Activated T-helper 2 cell treated with anti-CD3 and anti-CD28 coated beads, Interferon-gamma antibody, Interleukin-2, Interleukin-4, amounts not matched to agents 10 μg/mL and 5 μg/mL and 100 μg/mL, durations not matched to agents 14 hours and 24 hours and 36 hours (primary cell): ENCODE results near the gene TRIML2. TPM values are rescaled to one million over a fixed set of nuclear protein-coding genes. Genes with fewer than 3 reads are reported as not detected.

ENCODE experiments used
- DNase-seq: peaks from one replicate; pipeline ENCODE4 v3.0.0; 2021; ENCODE audit warnings: low spot score
- H3K27ac Mint-ChIP-seq: one replicate; pipeline ENCODE4 v1.8.0; 2021; ENCODE audit warnings: mixed read lengths
- H3K27me3 Mint-ChIP-seq: one replicate; pipeline ENCODE4 v1.8.0; 2021; ENCODE audit warnings: low read depth, mixed read lengths
- H3K36me3 Mint-ChIP-seq: one replicate; pipeline ENCODE4 v1.8.0; 2021; ENCODE audit warnings: low read depth, mixed read lengths
- H3K4me1 Mint-ChIP-seq: one replicate; pipeline ENCODE4 v1.8.0; 2021; ENCODE audit warnings: low read depth, mixed read lengths
- H3K4me3 Mint-ChIP-seq: one replicate; pipeline ENCODE4 v1.8.0; 2021; ENCODE audit warnings: low read depth, mild to moderate bottlenecking, moderate library complexity, mixed read lengths
- H3K9me3 Mint-ChIP-seq: one replicate; pipeline ENCODE4 v1.8.0; 2021; ENCODE audit warnings: mixed read lengths
- intact Hi-C: fragments of 100-400 bp; cut with micrococcal nuclease; formaldehyde crosslinking; loops from one replicate; pipeline ENCODE4 v1.15.1; 2023
- total RNA-seq: library from RNA; stranded (reverse); gene quantifications from 2 replicates; pipeline ENCODE4 v1.2.3, GENCODE V29; 2022

TRIML2 gene
- total RNA-seq, 1 donor from 2014 or later = not detected

DNA sequence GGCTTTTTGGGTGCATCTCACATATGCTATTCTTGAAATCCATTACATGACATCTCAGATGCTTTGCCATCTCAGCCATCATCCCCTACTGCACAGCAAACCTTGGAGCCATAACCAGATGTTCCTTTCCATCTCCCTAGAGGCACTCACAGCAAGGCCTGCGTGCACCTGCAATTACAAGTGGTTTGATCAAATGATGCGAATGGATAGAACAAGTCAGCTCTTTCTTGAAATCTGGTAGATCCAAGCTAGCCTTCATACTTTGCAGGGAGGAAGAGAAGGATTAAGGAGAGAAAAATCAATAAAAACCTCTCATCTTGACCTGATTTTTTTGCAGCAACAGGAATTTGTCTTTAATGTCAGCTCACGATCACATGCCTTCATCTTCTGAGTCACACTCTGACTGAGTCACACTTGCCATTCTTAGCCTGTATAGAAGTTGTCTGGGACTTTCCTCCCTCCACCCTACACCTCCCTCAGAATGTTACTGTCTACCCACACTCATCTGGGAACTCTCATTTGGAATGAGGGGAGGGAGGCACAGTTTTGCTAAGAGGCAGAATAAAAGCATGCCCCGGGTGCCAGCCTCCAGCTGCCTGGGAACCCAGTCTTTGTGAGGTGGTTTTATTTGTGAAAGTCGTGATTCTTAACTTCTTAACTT lies 17.9 kb upstream of the TRIML2 start:
- no peaks in the 10 kb centered on the region for H3K36me3 Mint-ChIP-seq
- H3K27ac Mint-ChIP-seq = no peak overlapping the region
- no peak overlapping the region for H3K4me3 Mint-ChIP-seq
- no peak for DNase-seq
- intact Hi-C loops = no loop called here
- H3K4me1 Mint-ChIP-seq = no peaks in the 10 kb centered on the region
- H3K27me3 Mint-ChIP-seq = no peaks in the 10 kb centered on the region
- peaks cover 43% of the 10 kb centered on the region for H3K9me3 Mint-ChIP-seq

DNA sequence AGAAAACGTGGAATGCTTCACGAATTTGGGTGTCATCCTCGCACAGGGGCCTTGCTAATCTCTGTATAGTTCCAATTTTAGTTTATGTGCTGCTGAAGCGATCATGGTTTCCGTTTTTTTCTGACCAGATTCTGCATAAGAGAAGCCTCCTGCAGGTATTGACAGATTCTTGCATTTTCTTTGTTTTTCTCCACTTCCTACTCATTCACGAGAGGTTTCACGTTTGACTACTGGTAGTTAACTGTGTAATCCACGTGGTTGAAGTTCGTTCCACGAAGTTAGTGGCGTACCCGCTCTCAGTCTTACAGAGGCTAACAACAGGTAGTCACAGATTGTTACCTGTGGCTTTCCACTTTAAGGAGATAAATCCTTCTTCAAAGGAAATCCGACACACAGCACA lies 12.1 kb upstream of the TRIML2 start:
- no peaks in the 10 kb centered on the region for H3K4me1 Mint-ChIP-seq
- intact Hi-C loops = no loop called here
- DNase-seq = no peak
- H3K9me3 Mint-ChIP-seq = peaks cover 35% of the 10 kb centered on the region
- H3K27ac Mint-ChIP-seq = no peak overlapping the region
- H3K36me3 Mint-ChIP-seq = no peaks in the 10 kb centered on the region
- H3K4me3 Mint-ChIP-seq = no peak overlapping the region
- H3K27me3 Mint-ChIP-seq = no peaks in the 10 kb centered on the region

DNA sequence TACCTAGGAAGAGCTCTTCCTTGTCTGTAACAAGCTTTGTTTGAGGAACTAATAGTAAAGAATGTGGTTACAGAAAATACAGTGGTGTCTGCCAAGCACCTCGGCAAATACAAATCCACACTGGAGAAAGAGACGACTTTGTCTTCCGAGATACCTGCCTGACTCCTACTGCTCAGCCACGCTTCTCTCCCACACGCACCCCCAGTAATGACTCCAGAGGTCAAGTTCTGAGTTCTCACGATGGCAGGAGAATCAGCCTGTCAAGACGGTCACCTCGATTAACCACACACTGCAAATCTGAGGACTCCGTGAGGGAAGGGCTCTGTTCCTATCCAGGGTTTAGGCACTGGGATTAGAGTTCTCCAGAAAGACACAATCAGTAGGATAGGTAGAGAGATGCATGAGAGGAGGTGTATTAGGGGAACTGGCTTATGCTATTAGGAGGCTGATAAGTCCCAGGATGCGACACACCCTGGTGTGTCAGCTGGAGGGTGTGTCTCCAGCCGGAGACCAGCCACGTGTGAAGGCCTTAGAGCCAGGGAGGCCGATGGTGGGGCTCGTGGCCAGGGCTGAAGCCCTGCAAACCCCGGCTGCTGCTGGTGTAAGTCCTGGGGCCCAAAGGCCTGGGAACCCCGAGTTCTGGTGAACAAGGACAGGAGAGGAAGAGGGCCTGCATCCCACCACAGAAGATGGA lies 8.4 kb upstream of the TRIML2 start:
- Mint-ChIP-seq H3K9me3 (peaks cover 28% of the 10 kb centered on the region), H3K4me3 (no peak overlapping the region), H3K27ac (no peak overlapping the region), H3K36me3 (no peaks in the 10 kb centered on the region), H3K27me3 (no peaks in the 10 kb centered on the region), H3K4me1 (no peaks in the 10 kb centered on the region)
- intact Hi-C loops = no loop called here
- no peak for DNase-seq

DNA sequence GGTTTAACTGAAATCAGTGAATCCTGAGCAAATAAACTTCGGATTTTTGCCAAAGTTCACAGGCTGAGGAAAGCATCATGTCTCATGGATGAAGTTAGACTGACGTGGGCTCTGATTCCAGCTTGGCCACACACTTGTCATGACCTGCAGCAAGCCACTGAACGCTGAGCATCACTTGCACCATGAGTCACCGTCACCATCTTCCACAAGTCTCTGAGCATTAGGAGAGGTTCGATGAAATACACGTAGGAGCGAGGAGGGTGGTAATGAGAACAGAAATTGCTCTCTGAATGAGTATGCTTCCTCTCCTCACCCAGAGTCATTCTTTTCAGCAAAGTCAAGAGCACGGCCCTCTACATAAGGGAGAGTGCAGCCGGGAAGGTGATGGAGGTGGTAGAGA lies 3.8 kb upstream of the TRIML2 start:
- intact Hi-C loops = no loop called here
- Mint-ChIP-seq H3K4me1 (no peaks in the 10 kb centered on the region), H3K36me3 (no peaks in the 10 kb centered on the region), H3K27me3 (no peaks in the 10 kb centered on the region), H3K4me3 (no peak overlapping the region), H3K27ac (no peak overlapping the region), H3K9me3 (peaks cover 31% of the 10 kb centered on the region)
- DNase-seq = no peak

DNA sequence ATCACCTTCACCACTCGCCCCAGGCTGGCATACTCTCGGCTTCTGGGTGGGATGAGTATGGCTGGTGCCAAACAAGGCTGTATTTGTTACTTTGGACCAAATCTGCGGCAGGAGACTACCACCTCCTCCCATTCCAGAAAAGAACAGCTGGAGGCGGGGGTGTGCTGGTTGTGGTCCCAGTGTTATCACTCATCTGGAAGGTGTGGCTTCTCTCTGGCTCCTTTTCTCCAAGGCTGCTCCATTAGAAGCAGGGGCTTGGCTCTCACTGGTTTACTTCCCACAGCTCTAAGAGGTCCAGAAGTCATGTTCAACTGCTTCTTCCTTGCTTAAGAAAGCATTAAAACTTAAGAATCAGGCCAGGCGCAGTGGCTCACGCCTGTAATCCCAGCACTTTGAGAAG lies 2.6 kb upstream of the TRIML2 start:
- no peak for DNase-seq
- no peaks in the 10 kb centered on the region for H3K27me3 Mint-ChIP-seq
- no peak overlapping the region for H3K4me3 Mint-ChIP-seq
- intact Hi-C loops = no loop called here
- no peak overlapping the region for H3K27ac Mint-ChIP-seq
- H3K9me3 Mint-ChIP-seq = peaks cover 31% of the 10 kb centered on the region
- no peaks in the 10 kb centered on the region for H3K4me1 Mint-ChIP-seq
- H3K36me3 Mint-ChIP-seq = no peaks in the 10 kb centered on the region

DNA sequence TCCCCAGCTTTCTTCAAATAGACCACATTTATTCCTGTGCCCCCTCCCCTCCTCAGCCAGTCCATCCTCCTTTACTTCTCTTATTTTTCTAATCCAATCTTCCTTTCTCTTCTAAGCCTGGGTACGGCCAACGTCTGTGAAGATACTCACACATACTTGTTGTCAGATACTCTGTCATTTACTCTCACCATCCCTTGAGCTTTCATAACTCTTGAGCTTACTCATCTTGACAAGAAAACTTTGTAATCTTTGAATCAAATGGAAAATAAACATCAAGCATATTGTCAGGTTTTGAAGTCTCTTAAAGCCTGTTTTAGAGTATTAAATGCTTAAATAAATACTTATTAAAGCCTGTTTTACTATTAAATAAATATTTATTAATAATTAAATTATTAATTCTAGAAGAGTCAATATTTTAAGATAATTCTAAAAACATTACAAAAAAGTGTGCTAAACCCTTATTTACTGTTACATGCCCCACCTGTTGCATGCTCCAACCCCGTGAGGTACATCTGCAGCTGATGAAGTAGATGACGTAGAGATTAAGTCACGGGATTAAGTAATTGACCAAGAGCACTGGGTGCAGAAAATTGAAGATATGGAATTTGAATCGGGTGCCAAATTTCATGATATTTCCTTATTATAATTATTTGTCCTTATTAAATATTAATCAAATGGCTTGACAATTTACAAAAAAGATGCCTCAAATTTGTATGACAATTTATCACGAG lies 1.5 kb upstream of the TRIML2 start:
- DNase-seq = no peak
- H3K4me1 Mint-ChIP-seq = no peaks in the 10 kb centered on the region
- no peak overlapping the region for H3K27ac Mint-ChIP-seq
- intact Hi-C loops = no loop called here
- no peaks in the 10 kb centered on the region for H3K27me3 Mint-ChIP-seq
- no peaks in the 10 kb centered on the region for H3K36me3 Mint-ChIP-seq
- H3K4me3 Mint-ChIP-seq = no peak overlapping the region
- peaks cover 29% of the 10 kb centered on the region for H3K9me3 Mint-ChIP-seq

DNA sequence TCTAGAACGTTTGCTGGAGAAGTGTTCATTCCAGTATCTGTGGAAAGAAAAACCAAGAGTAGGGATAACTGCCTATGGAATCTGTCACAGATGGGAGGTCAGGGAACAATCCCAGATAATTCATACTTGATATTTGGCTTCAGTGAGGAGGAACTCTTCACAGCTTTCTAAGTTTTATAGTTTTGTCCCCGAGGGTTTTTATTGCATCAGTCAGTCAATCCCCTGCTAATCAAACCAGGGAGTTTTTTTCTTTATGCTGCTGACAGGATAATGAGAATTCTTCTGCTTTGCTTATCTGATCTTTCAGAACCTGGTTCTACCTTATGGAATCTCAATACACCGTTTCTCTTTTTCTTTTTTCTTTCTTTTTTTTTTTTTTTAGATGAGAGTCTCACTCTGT lies 633 bp upstream of the TRIML2 start:
- Mint-ChIP-seq H3K36me3 (no peaks in the 10 kb centered on the region), H3K27ac (no peak overlapping the region), H3K9me3 (peaks cover 36% of the 10 kb centered on the region), H3K4me1 (no peaks in the 10 kb centered on the region), H3K4me3 (no peak overlapping the region), H3K27me3 (no peaks in the 10 kb centered on the region)
- intact Hi-C loops = no loop called here
- DNase-seq = no peak

DNA sequence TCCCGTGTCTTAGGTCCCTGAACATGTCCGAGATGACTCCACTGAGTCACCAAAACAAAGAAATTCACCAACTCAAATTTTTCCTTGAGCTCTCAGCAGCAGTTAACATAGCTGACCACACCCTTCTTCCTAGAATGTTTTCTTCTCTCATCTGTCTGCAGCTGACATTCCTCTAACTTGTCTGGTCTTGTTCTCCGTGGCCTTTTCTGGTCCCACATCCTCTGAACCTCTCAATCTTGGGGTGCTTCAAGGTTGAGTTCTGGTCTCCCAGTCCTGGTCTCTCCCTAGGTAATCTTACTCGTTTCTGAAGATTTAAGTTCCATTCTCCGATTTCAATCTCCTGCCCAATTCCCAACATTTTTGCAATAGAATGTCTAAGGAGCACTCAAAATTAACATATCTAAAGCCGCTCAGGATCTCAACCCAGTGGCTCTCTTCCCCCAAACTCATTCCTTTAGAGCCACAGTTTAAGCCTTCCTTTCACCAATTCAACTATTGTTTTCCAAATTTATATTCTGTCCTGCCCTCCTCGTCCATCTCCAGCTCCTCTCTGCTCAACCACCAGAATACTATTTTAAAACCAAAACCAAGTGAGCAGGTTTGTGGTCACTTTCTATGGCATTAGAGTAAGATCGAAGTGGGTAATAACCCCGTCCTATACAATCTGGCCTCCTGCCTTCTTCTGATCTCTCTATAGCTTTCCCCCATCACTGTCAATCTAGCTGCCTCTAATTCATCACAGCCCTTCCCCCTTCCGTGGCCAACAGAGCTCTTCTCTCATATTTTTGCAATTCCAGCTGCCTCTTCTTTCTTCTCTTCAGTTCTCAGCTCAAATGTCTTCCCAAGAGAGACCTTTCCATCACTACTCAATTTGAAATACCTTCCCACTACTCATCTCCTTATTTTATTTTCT lies 1.2 kb downstream of the TRIML2 start:
- H3K27me3 Mint-ChIP-seq = no peaks in the 10 kb centered on the region
- no peak for DNase-seq
- no peaks in the 10 kb centered on the region for H3K36me3 Mint-ChIP-seq
- H3K4me3 Mint-ChIP-seq = no peak overlapping the region
- no peak overlapping the region for H3K27ac Mint-ChIP-seq
- H3K4me1 Mint-ChIP-seq = no peaks in the 10 kb centered on the region
- H3K9me3 Mint-ChIP-seq = peaks cover 45% of the 10 kb centered on the region
- intact Hi-C loops = no loop called here

DNA sequence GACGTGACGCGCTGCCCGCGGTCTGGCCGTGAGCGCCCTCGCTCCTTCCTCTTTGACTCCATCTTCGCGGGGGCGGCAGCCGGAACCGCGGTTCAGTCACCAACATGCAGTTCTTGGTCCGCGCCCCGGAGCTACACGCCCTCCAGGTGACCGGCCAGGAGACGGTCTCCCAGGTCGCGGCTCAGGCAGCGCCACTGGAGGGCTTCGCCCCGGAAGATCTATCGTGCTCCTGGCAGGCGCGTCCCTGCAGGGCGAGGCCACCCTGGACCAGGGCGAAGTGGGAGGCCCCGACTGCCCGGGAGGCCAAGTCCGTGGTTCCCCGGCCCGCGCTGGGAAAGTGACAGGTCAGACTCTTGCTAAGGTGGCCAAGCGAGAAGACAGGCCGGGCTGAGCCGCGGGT lies 2.9 kb downstream of the TRIML2 start:
- Mint-ChIP-seq H3K27ac (no peak overlapping the region), H3K4me3 (no peak overlapping the region), H3K27me3 (no peaks in the 10 kb centered on the region), H3K9me3 (peaks cover 44% of the 10 kb centered on the region), H3K36me3 (no peaks in the 10 kb centered on the region), H3K4me1 (no peaks in the 10 kb centered on the region)
- intact Hi-C loops = no loop called here
- no peak for DNase-seq

DNA sequence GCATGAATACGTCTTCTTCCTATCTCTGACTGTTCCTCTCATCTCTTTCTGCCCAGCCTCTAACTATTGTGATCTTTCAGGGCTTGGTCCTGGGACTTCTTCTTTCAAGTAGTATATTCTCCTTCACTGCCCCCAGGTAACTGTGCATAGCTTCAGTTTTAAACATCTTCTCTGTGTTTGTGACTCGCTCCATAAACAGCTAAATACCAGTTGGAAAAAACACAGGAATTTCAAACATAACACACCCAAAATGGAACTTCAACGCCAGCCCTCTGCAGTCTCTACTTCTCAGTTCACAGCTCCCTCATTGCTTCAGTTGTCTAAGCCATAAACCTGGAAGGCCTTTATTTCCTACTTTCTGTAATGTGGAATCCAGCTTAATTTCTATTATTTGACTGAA lies 16.6 kb downstream of the TRIML2 start:
- no peaks in the 10 kb centered on the region for H3K36me3 Mint-ChIP-seq
- H3K4me3 Mint-ChIP-seq = no peak overlapping the region
- H3K27me3 Mint-ChIP-seq = no peaks in the 10 kb centered on the region
- DNase-seq = no peak
- peaks cover 44% of the 10 kb centered on the region for H3K9me3 Mint-ChIP-seq
- no peaks in the 10 kb centered on the region for H3K4me1 Mint-ChIP-seq
- H3K27ac Mint-ChIP-seq = no peak overlapping the region
- intact Hi-C loops = no loop called here

DNA sequence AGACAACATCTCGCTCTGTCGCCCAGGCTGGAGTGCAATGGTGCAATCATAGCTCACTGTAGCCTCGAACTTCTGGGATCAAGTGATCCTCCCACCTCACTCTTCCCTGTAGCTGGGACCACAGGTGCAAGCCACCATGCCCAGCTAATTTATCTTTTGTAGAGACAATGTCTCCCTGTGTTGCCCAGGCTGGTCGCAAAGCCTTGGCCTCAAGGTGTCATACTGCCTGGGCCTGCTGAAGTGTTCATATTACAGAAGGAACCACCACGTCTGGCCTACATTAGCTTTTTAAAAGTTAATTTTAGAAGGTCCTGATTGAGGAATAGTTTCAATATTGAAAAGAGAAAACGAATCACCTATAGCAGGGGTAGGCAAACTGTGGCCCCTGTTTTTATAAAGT lies 22.5 kb downstream of the TRIML2 start:
- Mint-ChIP-seq H3K27me3 (no peaks in the 10 kb centered on the region), H3K36me3 (no peaks in the 10 kb centered on the region), H3K27ac (no peak overlapping the region), H3K9me3 (peaks cover 45% of the 10 kb centered on the region), H3K4me1 (no peaks in the 10 kb centered on the region), H3K4me3 (no peak overlapping the region)
- no peak for DNase-seq
- intact Hi-C loops = no loop called here

DNA sequence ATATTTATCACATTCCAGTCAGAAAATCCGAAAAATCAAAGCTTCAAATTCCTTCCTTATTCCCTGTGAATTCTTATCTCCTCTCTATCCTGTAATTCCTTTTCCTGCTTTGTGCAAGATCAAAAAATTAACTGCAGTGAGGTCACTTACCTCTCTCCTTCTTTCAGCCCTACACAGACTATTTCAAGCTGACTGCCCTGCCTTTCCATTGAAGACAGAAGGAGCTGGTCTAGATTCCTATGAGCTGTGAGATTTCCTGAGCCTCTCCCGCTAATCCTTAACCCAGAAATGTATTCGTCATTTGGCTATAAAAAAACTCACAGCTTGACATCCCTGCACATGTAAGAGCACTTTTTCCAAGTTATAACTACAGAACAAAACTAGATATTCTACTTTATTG lies 26.6 kb downstream of the TRIML2 start:
- no peaks in the 10 kb centered on the region for H3K4me1 Mint-ChIP-seq
- H3K36me3 Mint-ChIP-seq = no peaks in the 10 kb centered on the region
- intact Hi-C loops = no loop called here
- no peak overlapping the region for H3K27ac Mint-ChIP-seq
- H3K27me3 Mint-ChIP-seq = no peaks in the 10 kb centered on the region
- no peak overlapping the region for H3K4me3 Mint-ChIP-seq
- DNase-seq = no peak
- peaks cover 45% of the 10 kb centered on the region for H3K9me3 Mint-ChIP-seq
